HG03565 (cell line): ENCODE data around the gene CBLL1.
A peak's percentile ranks its signal among the peaks of the same experiment; 100 is the strongest.

Source experiments
- ATAC-seq: cut with Tn5 transposase; IDR thresholded peaks from one replicate; pipeline ENCODE4 v1.9.1; 2021; ENCODE audit warnings: mild to moderate bottlenecking, moderate library complexity; ENCODE audit not compliant: unreplicated experiment

The CBLL1 gene

DNA sequence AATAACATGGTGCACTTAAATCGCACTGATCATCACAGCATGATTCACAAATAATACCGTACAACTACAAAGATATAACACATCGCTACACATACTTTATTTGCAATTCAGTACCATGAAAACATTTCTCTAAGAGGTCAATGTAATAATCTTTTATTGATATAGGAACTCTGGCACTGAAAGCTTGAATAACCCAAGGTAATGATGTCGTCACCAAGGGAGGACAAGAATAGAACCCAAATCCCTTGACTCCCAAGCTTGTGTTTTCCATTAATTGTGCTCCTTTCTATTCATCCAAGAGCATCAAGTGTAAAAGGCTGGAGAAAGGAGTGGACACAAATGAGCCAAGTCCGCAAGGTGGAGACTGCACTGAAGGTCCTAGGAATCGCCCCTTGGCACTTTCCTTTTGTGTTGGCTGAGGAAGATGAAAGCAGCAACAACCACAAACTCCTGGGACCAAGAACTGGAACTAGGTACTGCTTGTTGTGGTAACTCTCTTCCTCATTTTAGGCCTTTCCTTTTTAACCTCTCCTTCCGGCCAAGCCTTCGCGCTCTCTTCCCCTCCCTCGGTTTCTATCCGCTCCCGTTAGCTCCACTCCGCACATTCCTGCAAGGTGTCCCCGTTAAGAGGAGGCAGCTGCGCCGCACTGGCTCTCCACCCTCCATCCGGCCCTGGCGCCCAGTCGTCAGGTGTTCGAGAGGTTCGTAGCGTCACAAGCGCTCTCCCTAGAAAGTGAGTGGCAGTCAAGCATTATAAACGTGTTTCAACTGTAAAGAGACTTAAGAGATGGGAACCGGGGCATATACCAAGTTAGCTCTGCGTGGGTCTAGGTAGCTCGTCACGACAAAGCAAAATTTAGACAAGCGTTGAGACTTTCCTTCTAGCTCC, 1.0 kb upstream of the CBLL1 start:
- peak; percentile 24 for ATAC-seq

DNA sequence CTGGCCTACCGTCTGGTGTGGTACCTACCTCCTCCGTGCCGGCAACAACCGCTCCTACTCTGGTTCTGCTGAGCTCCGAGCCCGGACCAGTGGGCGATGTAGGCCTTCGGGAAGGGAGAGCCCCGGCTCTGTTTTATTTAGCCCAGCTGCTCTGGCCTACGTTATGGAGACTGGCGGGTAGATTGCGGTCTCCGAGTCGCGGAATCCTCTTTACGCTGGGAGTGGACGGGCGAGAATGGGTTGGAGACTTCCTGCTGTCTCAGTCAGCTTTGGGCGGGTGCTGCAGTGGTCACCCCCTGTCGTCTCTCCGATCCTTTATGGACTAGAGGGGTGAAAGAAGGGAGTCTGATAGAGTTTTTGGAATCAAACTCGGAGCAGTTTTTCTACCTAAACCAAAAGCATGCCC, 406 bp downstream of the CBLL1 start:
- peak; percentile 21 for ATAC-seq

DNA sequence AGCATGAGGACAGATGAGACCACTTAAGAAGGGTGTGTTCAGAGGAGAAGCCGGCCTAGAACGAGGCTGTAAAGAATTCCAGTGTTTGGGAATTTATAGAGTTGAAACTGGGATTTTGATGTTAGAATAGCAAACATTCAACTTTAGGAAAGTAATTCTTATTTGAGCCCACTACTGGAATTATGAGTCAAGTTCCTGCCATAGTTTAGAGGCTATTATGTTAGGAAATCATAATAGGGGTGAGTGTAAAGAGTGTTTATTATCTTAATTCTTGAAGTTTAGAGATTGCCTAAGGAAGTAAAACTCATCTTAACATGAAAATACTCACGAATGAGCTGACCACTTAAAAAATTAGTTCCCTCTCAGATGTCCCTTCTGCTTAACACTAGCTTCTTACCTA, 2.1 kb downstream of the CBLL1 start:
- ATAC-seq = no peak

DNA sequence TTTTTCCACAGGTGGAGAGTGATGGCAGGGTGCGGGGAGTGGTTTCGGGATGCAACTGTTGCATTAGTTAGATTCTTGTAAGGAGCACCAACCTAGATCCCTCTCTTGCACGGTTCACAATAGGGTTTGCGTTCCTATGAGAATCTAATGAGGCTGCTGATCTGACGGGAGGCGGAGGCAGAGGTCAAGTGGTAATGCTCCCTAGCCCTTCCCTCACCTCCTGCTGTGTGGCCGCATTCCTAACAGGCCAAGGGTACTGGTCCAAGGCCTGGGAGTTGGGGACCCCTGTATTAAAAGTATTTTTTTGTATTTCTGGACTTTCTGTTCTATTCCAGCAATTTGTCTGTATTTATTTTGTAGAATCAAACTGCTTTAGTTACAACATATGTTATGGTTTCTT, 7.2 kb downstream of the CBLL1 start:
- ATAC-seq = no peak

DNA sequence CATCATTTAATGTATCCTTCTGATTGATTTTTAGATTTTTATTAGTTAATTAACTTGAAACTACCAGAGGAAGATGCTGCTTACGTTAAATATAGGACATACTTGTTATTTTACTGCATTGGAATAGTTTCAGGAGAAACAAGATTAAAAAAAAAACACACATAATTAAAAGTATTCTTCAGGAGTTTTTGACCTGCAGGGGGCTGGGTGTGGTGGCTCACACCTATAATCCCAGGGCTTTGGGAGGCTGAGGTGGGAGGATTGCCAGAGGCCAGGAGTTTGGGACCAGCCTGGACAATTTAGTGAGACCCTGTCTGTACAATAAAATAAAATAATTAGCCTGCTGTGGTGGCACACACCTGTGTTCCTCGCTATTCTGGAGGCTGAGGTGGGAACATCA, 10.7 kb downstream of the CBLL1 start:
- ATAC-seq = no peak

DNA sequence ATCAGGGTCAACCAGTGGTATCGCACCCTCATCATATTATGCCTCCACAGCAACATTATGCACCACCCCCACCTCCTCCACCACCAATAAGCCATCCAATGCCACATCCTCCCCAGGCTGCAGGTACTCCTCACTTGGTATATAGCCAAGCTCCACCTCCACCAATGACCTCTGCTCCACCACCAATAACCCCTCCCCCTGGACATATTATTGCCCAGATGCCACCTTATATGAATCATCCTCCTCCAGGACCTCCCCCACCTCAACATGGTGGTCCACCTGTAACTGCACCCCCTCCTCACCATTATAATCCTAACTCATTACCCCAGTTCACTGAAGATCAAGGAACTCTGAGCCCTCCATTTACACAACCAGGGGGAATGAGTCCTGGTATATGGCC, 14.7 kb downstream of the CBLL1 start:
- ATAC-seq = no peak

DNA sequence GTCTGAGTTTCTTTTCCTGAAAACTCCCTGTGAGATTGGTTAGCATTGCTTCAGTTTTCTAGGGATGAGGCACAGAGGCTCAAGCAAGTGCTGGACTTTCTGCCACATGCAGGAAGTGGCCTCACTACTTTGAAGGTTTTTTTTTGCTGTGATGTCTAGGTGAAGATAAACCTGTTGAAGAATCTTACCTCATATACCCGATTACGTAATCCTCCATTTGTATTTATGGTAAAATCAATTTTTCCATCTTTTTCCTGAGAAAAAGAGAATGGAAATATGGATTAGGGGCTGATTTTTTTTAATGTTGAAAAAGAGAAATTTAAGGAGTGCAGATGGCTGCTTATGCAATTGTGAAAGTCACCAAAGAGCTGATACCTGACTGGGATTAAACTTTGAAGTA, 23.4 kb downstream of the CBLL1 start:
- ATAC-seq = no peak

DNA sequence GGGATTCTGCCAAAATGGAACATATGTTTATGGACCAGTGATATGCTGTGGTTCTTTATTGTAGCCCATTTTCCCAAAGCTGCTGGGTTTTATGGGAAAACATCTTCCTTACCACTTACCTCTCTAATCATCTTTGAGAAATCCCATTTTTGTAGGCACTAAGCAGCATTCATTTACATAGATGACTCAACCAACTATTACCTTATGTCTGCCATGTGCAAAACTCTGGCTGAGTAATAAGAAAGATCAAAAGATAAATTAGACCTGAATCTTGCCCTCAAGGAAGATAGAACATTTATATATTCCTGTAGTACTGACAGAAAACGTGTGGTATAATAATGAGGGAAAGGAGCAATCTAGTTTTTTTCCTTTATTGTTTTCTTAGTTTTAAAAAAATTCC, 24.3 kb downstream of the CBLL1 start:
- ATAC-seq = no peak

DNA sequence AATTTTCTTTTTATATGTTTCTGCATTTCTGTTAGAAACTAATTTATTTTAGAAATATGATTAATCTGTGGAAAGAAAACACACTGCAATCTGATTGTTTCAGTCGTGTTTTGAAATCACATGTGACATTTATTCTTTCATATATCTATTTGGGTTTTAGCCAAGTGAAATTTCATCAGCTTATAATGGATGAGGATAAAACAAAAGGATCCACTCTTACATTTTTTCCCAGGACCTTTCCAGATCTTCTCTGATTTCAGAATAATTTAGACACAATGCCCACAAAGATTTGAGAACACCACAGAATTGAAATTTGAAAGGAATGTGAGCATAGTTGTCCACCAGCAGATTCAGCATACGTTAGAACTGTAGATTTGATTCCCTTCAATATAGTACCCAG, 29.1 kb downstream of the CBLL1 start:
- no peak for ATAC-seq

DNA sequence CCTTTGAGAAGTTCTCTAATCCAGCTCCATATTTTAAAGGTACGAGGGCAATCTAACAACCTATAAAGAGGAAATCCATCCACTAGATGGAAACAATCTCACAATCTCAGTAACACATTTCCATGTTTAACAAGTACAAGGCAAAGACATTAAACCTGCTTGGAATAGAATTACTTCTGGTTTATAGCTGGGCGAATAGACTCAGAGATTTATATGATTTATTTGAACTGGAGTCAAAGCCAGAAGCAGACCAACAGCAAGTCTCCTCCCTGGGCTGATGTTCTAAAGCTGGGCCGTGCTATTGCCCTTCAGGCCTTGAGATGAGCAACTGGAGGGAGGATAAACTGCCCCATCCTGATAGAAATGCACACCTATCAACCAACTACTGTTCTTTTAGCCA, 33.8 kb downstream of the CBLL1 start:
- ATAC-seq = no peak

DNA sequence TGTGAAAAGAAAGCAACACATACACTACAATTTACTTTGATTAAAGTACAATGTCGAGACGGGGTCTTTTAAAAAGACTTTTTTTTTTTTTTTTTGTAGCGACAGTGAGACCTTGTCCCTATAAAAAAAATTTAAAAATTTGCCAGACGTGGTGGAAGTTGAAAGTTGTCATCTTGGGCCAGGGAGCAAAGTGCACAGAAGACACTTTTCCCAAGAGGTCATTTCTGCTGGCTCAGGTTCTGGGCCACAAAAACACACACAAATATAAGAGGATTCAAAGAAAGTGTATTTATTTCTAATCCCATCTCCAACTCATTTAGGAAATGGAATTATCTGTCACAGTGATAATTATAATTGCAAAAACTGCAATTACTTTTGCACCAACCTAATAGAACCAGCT, 34.3 kb downstream of the CBLL1 start:
- no peak for ATAC-seq

DNA sequence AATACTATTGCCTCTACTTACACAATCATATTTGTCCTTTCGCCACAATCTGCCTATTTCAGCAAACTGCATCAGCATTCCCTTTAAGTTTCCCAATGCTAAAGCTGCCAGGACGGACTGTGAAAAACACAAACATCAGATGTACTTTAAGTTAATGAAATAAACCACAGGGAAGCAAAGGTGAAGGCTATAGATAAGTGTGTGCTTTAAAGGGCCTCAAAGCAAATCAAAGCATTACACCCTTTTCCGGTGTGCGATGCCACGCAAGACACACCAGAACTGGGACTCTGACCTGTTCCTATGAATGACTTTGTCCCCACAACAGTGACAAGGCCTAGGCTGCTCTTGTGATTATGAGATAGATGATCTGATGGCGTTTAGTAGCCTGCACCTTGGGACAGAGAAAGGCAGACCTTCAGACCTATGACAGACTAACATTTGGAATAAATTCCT, 35.7 kb downstream of the CBLL1 start:
- no peak for ATAC-seq

DNA sequence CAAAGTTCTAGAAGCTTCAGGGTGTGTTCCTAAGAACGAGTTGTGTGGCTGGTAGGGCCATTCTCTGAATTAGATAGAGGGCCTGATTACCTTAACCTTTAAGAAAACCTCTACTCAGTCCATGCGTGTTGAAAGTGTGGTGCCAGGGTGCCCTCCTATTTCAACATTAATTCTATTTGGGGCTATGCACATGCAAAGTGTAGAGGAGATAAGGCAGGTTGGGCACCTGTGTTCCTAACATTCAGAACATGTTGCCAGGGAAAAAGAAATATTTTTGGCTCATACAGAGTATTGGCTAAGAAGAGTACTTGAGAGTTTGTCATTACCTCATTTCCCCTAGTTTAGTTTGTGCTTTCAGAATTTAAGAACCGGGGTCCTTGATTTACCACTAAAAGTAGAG, 38.4 kb downstream of the CBLL1 start:
- no peak for ATAC-seq

DNA sequence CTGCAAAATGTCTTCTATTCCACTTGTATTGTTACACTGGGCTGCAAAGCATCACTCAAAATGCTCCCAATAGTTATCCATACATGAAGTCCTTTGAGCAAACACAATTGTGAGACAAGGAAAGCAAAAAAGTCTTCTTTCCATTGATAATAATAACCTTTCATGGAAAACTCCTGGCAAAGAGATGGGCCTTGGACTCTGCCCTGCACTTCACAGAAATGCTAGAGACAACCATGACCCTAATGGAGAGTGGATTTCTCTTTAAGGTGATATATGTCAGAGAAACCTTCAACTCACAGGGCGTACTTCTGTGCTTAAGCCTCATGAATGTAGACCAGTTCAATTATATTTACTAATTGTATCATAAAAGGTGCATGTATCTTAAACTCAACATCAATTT, 39.7 kb downstream of the CBLL1 start:
- ATAC-seq = no peak

DNA sequence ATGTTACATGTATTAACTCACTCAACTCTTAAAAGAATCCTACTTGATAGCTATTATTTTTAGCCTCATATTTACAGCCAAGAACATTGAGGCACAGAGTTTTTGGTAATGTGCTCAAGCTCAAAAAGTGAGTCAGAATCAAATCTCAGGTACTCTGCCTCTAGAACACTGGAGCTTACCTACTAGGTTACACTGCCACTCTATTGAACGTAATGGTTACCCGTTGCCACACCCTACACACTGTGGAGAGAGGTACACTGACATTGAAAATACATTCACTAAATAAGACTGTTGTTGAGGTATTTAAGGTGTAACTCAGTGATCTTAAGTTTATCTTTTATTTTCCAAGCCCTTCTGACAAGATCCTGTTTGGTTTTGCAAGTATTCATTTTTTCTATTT, 41.2 kb downstream of the CBLL1 start:
- no peak for ATAC-seq

DNA sequence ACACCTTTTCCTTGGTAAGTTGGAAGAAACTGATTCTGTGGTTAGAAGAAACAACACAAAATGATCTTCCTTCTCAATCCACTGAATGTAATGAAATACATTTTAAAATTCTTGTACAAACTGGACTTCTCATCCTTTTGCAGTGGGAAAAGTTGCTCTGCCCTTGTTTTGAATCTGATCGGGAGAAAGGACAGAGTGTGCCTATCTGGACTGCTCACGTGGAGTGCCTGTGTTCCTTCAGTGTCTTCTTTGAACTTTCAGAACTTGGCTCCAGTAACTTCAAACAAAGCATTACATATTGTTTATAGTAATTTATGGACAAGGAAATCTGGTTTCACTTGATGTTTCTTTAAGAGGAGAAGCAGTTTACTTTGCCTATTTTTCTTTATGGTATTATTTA, 42.0 kb downstream of the CBLL1 start:
- no peak for ATAC-seq

DNA sequence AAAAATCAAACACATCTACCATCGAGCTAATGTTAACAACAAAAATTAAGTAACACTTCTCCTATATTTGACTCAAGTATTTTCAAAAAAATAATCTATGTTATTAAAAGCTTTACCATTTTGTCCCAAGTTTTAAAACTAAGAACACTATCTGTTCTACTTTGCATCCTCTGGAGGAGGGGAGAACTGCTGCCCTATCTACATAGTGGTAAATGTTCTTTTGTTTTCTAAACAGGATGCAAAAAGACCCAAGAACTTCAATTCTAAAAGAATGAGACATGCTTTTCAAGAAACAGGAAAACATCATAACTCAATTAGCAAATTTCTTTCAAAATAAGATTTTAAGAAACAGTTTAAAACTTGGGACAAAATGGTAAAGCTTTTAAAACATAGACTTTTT, 44.3 kb downstream of the CBLL1 start:
- ATAC-seq = no peak

DNA sequence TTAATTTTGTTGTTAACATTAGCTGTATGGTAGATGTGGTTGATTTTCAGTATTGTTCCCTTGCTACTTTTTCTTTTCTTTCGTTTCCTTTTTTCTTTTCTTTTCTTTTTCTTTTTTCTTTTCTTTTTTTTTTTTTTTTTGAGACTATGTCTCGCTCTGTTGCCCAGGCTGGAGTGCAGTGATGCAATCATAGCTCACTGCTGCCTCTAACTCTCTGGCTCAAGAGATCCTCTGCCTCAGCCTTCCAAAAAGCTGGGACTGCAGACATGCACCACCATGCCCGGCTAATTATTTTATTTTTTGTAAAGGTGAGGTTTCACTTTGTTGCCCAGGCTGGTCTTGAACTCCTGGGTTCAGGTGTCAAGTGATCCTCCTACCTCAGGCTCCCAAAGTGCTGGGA, 44.7 kb downstream of the CBLL1 start:
- no peak for ATAC-seq

DNA sequence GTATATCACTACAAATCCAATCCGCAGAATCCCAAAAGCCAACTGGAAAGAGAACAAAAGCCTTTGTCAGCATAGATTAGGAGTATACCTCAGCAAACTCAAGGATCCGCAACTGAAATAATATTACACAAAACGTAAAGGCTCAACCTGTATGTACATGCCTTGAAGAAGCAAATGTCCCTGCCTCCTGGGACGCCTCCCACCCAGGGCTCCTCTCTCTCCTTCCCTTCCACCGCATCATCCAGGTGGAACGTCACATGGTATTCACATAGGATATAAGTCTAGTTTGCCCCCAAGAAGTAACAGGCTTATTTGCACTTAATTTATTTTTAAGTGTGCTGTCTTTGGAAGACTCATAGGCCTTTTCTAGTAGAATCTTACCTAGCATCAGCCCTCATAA, 45.7 kb downstream of the CBLL1 start:
- ATAC-seq = no peak

DNA sequence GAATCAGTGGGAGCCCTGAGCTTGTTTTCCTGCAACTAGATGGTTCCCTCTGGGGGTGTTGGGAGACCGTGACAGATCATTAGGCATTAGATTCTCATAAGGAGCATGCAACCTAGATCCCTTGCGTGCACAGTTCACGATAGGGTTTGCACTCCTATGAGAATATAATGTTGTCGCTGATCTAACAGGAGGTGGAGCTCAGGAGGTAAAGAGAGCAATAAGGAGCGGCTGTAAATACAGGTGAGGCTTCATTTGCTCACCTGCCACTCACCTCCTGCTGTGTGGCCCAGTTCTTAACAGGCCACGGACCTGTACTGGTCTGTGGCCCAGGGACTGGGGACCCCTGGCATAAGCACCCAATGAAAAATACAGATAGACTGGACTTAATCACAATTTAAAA, 48.4 kb downstream of the CBLL1 start:
- no peak for ATAC-seq

DNA sequence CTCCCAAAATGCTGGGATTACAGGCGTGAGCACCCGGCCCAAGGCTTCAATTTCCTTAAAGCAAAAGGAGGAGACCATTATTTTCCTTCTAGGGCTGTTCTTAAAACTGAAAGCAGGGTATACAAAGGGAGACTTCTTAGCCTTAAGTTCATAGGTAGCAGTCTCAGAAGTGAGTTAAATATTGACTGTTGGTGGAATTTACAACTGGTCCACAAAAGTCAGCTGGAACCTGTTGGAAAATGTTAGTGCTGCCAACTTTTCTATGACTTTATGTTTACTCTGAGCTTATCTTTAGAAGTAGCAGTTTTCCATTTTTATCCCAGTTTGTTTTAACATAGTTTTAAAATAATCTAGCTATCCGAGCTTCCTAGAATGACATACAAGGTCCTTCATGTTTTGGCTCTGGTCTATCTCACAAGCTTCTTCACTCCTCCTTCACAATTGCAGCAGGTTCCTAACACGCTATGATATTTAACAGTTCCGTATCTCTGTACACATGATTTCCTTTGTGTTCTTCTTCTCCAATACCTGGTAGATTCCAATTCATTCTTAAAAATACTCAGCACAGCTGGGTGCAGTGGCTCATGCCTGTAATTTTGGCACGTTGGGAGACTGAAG, 55.8 kb downstream of the CBLL1 start:
- no peak for ATAC-seq

DNA sequence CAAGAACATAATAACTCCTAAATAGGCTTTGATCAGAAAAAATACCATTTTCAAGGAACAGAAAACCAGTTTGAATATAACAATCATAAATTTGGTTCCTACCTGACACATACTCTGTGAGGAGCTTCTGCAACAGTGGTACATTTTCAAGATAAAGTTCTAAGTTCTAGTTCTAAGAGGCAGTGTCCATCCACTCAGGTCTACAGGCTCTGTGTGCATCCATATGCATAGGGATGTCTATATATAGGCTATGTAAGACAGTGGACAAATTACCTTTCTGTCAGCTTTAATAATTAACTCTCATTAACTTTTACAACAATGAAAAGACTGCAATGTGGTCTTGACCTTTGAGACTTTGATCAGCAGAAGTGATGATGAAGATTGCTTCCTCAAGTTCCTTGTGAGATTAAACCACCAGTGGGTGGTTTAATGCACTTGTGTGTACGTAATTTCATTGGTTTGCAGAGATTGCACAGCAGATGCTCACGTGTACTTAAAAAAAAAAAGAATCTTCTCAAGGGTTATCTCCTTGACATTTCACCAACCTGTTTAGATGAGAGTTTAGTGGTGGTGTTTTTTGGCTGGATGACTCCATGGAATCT, 59.2 kb downstream of the CBLL1 start, which contains the start of gene SLC26A3:
TSS of gene SLC26A3 (minus strand) at position 215 of the 602 bp plus-strand sequence. CDS start 8,714 bp downstream, outside the sequence.
- ATAC-seq = no peak
